Measurements from ENCODE around the gene PLIN5.

Gene PLIN5

DNA sequence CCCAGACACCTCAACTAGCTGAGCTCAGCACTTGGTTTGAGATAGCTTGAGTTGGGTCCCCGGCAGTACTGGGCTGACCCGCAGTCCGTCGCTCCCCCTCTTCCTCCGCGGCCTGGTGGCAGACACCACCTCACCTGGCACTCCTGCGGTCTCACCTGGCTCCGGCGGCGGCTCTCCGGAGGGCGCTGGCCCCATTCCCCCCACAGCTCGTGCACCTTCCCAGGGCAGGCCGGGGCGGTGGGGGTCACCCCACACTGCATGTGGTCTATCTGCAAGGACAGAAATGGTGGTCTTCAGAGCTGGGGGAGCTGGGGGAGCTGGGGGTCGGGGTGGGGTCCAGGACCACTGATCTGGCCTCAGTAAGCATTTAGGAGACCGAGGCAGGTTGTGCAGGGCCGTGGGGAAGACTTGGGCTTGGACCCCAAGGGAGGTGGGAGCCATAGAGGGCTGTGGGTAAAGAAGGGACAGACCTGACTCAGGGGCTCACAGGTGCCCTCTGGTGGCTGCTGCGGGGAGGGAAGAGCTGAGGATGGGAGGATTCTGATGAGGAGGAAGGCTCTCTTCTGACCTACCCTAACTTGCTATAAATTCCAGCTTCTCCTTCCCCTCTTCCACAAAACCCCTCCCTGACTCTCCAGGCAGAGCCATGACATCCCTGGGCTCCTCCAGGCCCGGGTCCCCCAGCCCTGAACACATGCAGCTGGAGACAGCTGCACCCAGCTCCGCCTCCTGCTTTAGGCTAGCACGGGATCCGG is 10.0 kb downstream of the PLIN5 start:
- Histone ChIP-seq H3K4me3 (ENCODE audit: low read depth in 1 of 2, low read length in 2 of 2) (no peak overlapping the region), H3K4me1 (ENCODE audit: control insufficient read depth in 1 of 2, insufficient read depth in 2 of 2, low read length in 2 of 2) (peaks cover 0 to 7% of the 10 kb centered on the region in 2 donors), H3K36me3 (ENCODE audit: control insufficient read depth in 1 of 2, insufficient read depth in 2 of 2, low read length in 2 of 2) (no peaks in the 10 kb centered on the region), H3K27me3 (ENCODE audit: low read depth, low read length) (no peaks in the 10 kb centered on the region), H3K9me3 (ENCODE audit: control insufficient read depth in 1 of 2, low read length in 2 of 2) (no peaks in the 10 kb centered on the region), H3K27ac (ENCODE audit: low read length) (no peak overlapping the region)

DNA sequence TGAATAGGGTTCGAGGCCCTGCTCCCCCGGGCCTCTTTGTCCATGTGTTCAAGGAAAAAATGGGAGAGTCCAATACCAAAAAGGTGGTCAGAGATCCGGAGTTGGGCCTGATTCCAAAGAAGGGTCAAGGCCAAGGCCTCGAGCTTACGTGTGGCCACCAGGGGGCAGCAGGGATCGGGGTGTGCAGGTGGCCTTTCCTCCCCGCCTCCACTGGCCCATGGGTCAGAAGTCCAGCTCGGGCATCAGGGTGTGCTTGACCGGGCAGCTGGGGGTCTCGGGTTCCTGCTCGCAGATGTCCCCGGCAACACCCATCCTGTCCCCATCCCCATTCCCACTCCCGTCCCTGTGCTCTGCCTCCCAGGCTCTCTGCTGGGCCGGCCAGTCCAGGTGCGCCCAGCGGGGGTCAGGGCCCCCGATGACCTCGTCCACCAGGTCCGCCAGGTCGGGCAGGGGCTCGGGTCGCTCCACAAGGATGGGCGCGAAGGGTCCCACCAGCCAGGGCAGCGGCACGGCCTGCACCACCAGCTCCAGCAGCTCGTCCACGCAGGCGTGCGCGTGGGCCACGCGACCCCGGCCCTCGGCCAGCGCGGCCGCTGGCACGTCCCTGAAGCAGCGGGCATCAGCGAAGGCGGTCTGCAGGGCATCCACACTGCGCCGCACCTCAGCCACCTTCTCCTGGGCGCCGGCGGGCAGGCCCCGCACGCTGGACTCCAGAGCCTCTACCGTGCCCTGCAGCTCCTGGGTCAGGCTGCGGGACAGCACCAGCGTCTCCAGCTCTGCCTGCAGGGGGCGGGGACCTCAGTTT is 11.5 kb downstream of the PLIN5 start:
- Histone ChIP-seq H3K4me3 (ENCODE audit: low read depth in 1 of 2, low read length in 2 of 2) (no peak overlapping the region), H3K27me3 (ENCODE audit: low read depth, low read length) (no peaks in the 10 kb centered on the region), H3K36me3 (ENCODE audit: control insufficient read depth in 1 of 2, insufficient read depth in 2 of 2, low read length in 2 of 2) (no peaks in the 10 kb centered on the region), H3K4me1 (ENCODE audit: control insufficient read depth in 1 of 2, insufficient read depth in 2 of 2, low read length in 2 of 2) (peaks cover 5 to 22% of the 10 kb centered on the region in 2 donors), H3K27ac (ENCODE audit: low read length) (no peak overlapping the region), H3K9me3 (ENCODE audit: control insufficient read depth in 1 of 2, low read length in 2 of 2) (no peaks in the 10 kb centered on the region)

DNA sequence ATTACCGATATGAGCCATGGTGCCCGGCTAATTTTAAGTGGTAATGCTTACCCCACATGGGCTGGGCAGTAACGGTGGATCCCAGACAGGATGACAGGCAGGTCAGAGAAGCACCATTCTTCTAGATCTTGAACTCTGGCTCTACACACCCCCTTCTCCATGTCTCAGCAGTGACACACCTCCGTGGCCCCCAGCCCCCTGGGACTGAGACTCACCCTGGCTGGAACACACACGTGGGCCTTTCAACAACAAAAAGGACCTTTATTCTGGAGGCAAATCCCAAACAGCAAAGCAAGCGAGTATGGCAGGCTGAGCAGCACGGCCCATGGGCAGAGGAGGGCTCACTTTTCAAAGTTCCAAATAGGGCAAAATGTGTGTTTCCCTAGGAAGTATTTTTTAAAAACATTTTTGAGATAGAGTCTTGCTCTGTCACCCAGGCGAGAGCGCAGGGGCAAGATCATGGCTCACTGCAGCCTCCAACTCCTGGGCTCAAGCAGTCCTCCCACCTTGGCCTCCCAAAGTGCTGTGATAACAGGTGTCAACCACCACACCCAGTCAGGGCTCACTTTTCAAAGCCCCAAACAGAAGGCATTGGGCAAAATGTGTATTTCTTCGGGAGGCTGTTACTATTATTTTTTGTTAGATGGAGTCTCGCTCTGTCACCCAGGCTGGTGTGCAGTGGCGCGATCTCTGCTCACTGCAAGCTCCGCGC is 12.6 kb downstream of the PLIN5 start:
- H3K9me3 ChIP-seq (ENCODE audit: control insufficient read depth in 1 of 2, low read length in 2 of 2), result no peaks in the 10 kb centered on the region
- no peaks in the 10 kb centered on the region for H3K27me3 ChIP-seq (ENCODE audit: low read depth, low read length)
- peaks cover 5 to 25% of the 10 kb centered on the region in 2 donors for H3K4me1 ChIP-seq (ENCODE audit: control insufficient read depth in 1 of 2, insufficient read depth in 2 of 2, low read length in 2 of 2)
- no peaks in the 10 kb centered on the region for H3K36me3 ChIP-seq (ENCODE audit: control insufficient read depth in 1 of 2, insufficient read depth in 2 of 2, low read length in 2 of 2)
- no peak overlapping the region for H3K4me3 ChIP-seq (ENCODE audit: low read depth in 1 of 2, low read length in 2 of 2)
- H3K27ac ChIP-seq (ENCODE audit: low read length), result no peak overlapping the region

DNA sequence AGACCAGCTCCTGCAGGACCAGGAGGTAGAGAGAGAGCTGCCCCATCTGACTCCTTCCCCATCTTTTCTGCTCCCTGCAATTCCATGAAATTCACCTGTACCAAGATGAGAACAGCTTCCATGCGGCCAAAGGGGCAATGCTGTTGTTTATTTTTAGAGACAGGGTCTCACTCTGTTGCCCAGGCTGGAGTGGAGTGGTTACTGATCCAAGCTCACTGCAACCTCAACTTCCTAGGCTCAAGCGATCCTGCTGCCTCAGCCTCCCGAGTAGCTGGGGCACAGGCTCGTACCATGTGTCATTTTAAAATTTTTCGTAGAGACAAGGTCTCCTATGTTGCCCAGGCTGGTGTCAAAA is 13.2 kb downstream of the PLIN5 start:
- H3K27ac ChIP-seq (ENCODE audit: low read length), result no peak overlapping the region
- no peaks in the 10 kb centered on the region for H3K27me3 ChIP-seq (ENCODE audit: low read depth, low read length)
- no peak overlapping the region for H3K4me3 ChIP-seq (ENCODE audit: low read depth in 1 of 2, low read length in 2 of 2)
- peaks cover 5 to 25% of the 10 kb centered on the region in 2 donors for H3K4me1 ChIP-seq (ENCODE audit: control insufficient read depth in 1 of 2, insufficient read depth in 2 of 2, low read length in 2 of 2)
- H3K36me3 ChIP-seq (ENCODE audit: control insufficient read depth in 1 of 2, insufficient read depth in 2 of 2, low read length in 2 of 2), result no peaks in the 10 kb centered on the region
- H3K9me3 ChIP-seq (ENCODE audit: control insufficient read depth in 1 of 2, low read length in 2 of 2), result no peaks in the 10 kb centered on the region

DNA sequence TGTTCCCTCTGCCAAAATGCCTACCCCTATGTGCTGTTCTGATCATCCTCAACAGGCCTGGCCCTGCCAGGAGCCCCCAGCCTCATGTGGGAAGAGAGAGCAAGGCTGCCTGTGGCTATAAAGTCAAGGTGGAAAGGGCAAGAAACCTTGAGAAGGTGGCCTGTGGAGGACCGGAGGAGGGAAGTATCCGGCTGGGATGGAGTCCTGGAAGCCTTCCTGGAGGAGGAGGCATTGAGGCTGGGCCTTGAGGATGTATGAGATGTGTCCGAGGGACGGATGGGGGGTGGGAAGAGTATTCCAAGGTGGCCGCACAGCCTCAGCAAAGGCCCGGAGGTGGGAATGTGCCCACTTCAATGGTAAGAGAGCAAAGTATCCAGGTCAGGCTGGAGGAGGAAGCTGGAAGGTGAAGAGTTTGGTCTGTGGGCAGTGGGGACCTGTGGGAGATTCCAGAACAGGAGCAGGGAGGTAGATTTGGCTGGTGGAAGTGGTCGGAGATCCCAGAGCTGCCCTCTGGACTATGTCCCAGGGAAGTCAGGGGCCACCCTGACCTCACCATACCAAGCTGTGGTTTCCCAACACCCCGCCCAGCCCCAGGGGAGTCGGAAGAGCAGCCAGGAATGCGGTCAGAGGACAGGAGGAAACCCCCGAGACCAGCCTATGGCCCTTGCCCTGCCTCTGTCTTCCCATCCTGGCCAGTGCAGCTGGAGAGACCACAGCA is 13.7 kb downstream of the PLIN5 start:
- H3K36me3 ChIP-seq (ENCODE audit: control insufficient read depth in 1 of 2, insufficient read depth in 2 of 2, low read length in 2 of 2), result no peaks in the 10 kb centered on the region
- H3K4me1 ChIP-seq (ENCODE audit: control insufficient read depth in 1 of 2, insufficient read depth in 2 of 2, low read length in 2 of 2), result peaks cover 5 to 28% of the 10 kb centered on the region in 2 donors
- no peak overlapping the region for H3K4me3 ChIP-seq (ENCODE audit: low read depth in 1 of 2, low read length in 2 of 2)
- H3K27me3 ChIP-seq (ENCODE audit: low read depth, low read length), result no peaks in the 10 kb centered on the region
- no peaks in the 10 kb centered on the region for H3K9me3 ChIP-seq (ENCODE audit: control insufficient read depth in 1 of 2, low read length in 2 of 2)
- no peak overlapping the region for H3K27ac ChIP-seq (ENCODE audit: low read length)

DNA sequence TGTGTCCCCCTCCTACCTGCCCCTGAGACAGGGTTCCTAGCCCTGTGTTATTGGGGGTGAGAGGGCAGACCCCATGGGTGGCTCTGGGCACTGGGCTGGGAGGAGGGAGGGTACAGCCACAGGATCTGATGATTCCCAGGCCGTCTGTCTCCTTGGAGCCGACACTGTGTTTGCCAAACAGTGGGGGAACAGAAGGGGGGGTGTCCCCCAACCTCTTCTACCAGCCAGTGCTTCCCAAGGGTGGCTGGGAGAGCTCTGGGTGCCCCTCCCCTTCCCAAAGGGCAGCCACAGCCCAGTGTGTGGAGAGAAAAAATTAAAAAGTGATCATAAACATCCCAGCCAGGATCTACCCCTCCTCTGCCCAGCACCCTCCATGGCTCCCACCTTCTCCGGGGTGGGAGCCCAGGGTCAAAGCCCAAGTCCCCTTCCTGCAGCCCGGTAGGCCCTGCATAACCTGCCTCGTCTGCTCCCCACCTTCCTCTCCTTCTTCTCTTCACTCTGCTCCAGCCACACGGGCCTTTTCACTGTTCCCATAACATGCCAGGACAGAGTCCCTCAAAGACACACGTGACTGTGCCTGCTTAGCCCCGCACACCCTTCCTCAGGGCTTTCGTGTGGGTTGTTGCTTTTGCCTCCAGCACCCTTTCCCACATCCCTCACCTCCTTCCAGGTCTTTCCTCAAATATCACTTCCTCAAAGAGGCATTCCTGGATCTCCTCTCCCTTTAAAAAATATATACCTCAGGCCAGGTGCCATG is 15.3 kb downstream of the PLIN5 start:
- H3K27ac ChIP-seq (ENCODE audit: low read length), result peak overlapping the region; percentile 72
- peak overlapping the region in 1 of 2 donors; percentile 63 for H3K4me3 ChIP-seq (ENCODE audit: low read depth in 1 of 2, low read length in 2 of 2)
- no peaks in the 10 kb centered on the region for H3K27me3 ChIP-seq (ENCODE audit: low read depth, low read length)
- peaks cover 5 to 32% of the 10 kb centered on the region in 2 donors for H3K4me1 ChIP-seq (ENCODE audit: control insufficient read depth in 1 of 2, insufficient read depth in 2 of 2, low read length in 2 of 2)
- no peaks in the 10 kb centered on the region for H3K36me3 ChIP-seq (ENCODE audit: control insufficient read depth in 1 of 2, insufficient read depth in 2 of 2, low read length in 2 of 2)
- no peaks in the 10 kb centered on the region for H3K9me3 ChIP-seq (ENCODE audit: control insufficient read depth in 1 of 2, low read length in 2 of 2)

DNA sequence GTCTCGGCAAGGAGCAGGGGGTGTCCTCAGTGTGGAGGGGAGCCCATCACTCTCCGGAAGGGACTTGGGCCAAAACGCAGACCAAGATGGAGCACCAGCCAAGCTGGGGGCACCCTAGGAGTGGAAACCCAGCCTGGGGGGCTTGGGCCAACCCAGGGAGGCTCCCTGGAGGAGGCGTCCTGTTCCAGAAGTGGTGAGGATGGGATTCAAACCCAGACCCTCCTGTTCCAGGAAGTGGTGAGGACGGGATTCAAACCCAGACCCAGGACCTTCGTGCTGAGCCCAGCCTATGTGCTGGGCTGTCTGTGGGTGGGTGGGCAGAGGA is 15.9 kb downstream of the PLIN5 start:
- Histone ChIP-seq H3K36me3 (ENCODE audit: control insufficient read depth in 1 of 2, insufficient read depth in 2 of 2, low read length in 2 of 2) (no peaks in the 10 kb centered on the region), H3K4me1 (ENCODE audit: control insufficient read depth in 1 of 2, insufficient read depth in 2 of 2, low read length in 2 of 2) (peaks cover 5 to 32% of the 10 kb centered on the region in 2 donors), H3K4me3 (ENCODE audit: low read depth in 1 of 2, low read length in 2 of 2) (peak overlapping the region in 1 of 2 donors; percentile 63), H3K27me3 (ENCODE audit: low read depth, low read length) (no peaks in the 10 kb centered on the region), H3K27ac (ENCODE audit: low read length) (peak overlapping the region; percentile 72), H3K9me3 (ENCODE audit: control insufficient read depth in 1 of 2, low read length in 2 of 2) (no peaks in the 10 kb centered on the region)

DNA sequence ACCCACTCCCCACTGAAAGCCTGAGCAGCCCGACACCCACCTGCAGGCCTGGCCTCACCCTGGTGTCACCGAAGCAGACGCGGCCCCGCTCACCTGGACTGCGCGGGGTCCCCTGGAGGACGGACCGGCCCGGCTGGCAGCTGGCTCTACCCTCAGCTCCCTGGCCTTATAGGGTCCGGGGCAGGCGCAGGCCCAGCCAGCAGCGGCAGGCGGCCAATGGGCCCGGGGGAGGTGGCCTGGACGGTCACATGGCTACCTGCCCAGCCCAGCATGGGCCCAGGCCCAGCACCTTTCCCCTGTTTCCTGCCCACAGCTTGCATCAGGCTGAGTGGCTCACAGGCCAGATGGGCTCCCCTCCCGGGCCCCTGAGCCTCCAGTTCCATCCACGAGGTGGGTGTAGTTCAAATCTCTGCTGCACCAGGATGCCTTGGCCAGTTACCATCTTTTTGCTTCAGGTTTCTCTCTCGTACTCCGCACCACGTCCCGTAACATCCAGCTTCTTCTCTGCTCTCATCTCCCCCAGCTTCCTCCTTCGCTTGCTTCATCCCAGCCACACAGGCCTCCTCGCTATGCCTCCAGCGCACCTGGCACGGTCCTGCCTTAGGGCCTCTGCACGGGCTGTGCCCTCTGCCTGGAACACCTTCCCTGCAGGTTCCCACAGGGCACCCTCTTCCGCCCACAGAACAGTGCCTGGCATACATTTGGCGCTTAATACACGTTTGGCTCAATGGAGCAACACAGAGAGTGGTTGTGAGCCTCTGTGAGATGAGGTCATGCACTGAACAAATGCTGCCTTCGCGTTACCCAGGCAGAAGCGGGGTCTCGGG is 16.5 kb downstream of the PLIN5 start, which contains the start of gene PLIN4:
Gene PLIN4 (minus strand): TSS at position 142 of the 827 bp plus-strand sequence. CDS start 214 bp downstream, outside the sequence.
- H3K4me3 ChIP-seq (ENCODE audit: low read depth in 1 of 2, low read length in 2 of 2), result peak within 1 kb of the TSS; percentile 39 to 63
- H3K4me1 ChIP-seq (ENCODE audit: control insufficient read depth in 1 of 2, insufficient read depth in 2 of 2, low read length in 2 of 2), result peaks cover 5 to 31% of the 10 kb centered on the region in 2 donors
- peak within 1 kb of the TSS; percentile 72 for H3K27ac ChIP-seq (ENCODE audit: low read length)

DNA sequence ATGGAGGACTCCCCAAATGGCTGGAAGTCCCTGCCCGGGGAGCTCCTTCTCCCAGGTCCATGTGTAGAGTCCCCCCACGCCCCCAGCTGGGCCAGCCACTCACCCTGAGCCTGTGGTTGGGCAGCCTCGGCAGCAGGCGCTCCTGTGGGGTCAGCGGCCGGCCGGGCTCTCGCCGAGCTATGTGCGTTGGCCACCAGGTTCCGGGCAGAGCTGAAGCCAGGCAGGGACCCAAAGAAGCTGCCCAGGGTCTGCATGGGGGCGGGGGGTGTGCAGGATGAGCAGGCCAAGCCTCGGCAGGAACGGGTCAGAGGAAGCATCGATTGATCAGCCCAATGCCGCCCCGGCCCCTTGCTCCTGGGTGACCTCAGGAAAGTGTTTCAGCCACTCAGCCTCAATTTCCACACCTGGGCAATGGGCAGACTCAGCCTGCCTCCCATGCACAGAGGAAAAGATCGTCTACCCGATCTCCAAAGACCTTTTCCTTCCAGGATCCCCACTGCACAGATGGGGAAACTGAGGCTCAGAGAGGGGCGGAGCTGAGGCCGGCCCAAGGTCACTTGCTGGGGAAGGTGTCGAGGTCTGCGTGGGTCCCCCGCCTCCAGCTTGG is 17.5 kb downstream of the PLIN5 start:
- Histone ChIP-seq H3K27me3 (ENCODE audit: low read depth, low read length) (no peaks in the 10 kb centered on the region), H3K36me3 (ENCODE audit: control insufficient read depth in 1 of 2, insufficient read depth in 2 of 2, low read length in 2 of 2) (peaks cover 0 to 9% of the 10 kb centered on the region in 2 donors), H3K9me3 (ENCODE audit: control insufficient read depth in 1 of 2, low read length in 2 of 2) (no peaks in the 10 kb centered on the region), H3K27ac (ENCODE audit: low read length) (peak overlapping the region; percentile 31), H3K4me3 (ENCODE audit: low read depth in 1 of 2, low read length in 2 of 2) (peak overlapping the region; percentile 39 to 63), H3K4me1 (ENCODE audit: control insufficient read depth in 1 of 2, insufficient read depth in 2 of 2, low read length in 2 of 2) (peaks cover 5 to 27% of the 10 kb centered on the region in 2 donors)

More for the DNA sequence above, 16.5 kb downstream of the PLIN5 start, which contains the start of gene PLIN4:
- Histone ChIP-seq H3K36me3 (ENCODE audit: control insufficient read depth in 1 of 2, insufficient read depth in 2 of 2, low read length in 2 of 2) (peaks cover 0 to 3% of the 10 kb centered on the region in 2 donors), H3K27me3 (ENCODE audit: low read depth, low read length) (no peaks in the 10 kb centered on the region), H3K9me3 (ENCODE audit: control insufficient read depth in 1 of 2, low read length in 2 of 2) (no peaks in the 10 kb centered on the region)
